Peyer's patch (tissue), 4 donors: Measurements from ENCODE around the gene GREB1.

Experiments used
- CTCF ChIP-seq, 6 experiments: fragments of 450-650 bp in 4 of 6; fragments of 200-600 bp in 2 of 6; sonication (generic) in 1 of 6; IDR thresholded peaks; one replicate each; pipeline ENCODE4 v1.5.1; 2017 to 2019; ENCODE audit warnings: antibody characterized with exemption in 6 of 6, mild to moderate bottlenecking in 3 of 6, moderate library complexity in 1 of 6
- POLR2A ChIP-seq, 2 donors: fragments of 450-650 bp; IDR thresholded peaks; one replicate each; pipeline ENCODE4 v1.5.1; 2017; ENCODE audit warnings: antibody characterized with exemption in 2 of 2, mild to moderate bottlenecking in 2 of 2, moderate library complexity in 2 of 2

GRCh38 chr2:11677136-11678055 lies 143.6 kb downstream of the GREB1 start:
- TF ChIP-seq POLR2A (IDR thresholded peaks at IDR 0.05), result no peak
- no peak for TF ChIP-seq CTCF (IDR thresholded peaks at IDR 0.05)
